IPS-11a (cell line): ENCODE results near the gene DRGX.

Source experiments
- H3K4me3 ChIP-seq: one replicate; pipeline ENCODE4 v1.5.1; 2013; ENCODE audit warnings: low read depth, low read length, control low read depth

The DRGX gene

GRCh38 chr10:49395741-49396665 is at the start of gene DRGX:
DRGX (minus strand) TSS chr10:49396089; CDS start chr10:49395440, 649 bp downstream.
- peak within 1 kb of the TSS; percentile 48 for H3K4me3 ChIP-seq

- no peak overlapping the region for H3K4me3 ChIP-seq
Observed at GRCh38 chr10:49444349-49444748, 48.5 kb upstream of the DRGX start.

- no peak overlapping the region for H3K4me3 ChIP-seq
Observed at GRCh38 chr10:49442863-49443262, 47.0 kb upstream of the DRGX start.

GRCh38 chr10:49441488-49442476 is 45.9 kb upstream of the DRGX start:
- H3K4me3 ChIP-seq: no peak overlapping the region

- no peak overlapping the region for H3K4me3 ChIP-seq
Observed at GRCh38 chr10:49435225-49435624, 39.3 kb upstream of the DRGX start.

- H3K4me3 ChIP-seq: no peak overlapping the region
Observed at GRCh38 chr10:49433069-49433468, 37.2 kb upstream of the DRGX start.

- H3K4me3 ChIP-seq: no peak overlapping the region
Observed at GRCh38 chr10:49431426-49431825, 35.5 kb upstream of the DRGX start.

GRCh38 chr10:49429458-49429857 is 33.6 kb upstream of the DRGX start:
- no peak overlapping the region for H3K4me3 ChIP-seq

- no peak overlapping the region for H3K4me3 ChIP-seq
Observed at GRCh38 chr10:49426490-49427360, 30.8 kb upstream of the DRGX start.

- H3K4me3 ChIP-seq: no peak overlapping the region
Observed at GRCh38 chr10:49419005-49419404, 23.1 kb upstream of the DRGX start.

- no peak overlapping the region for H3K4me3 ChIP-seq
Observed at GRCh38 chr10:49418328-49418727, 22.4 kb upstream of the DRGX start.

GRCh38 chr10:49418053-49418326 is 22.1 kb upstream of the DRGX start:
- H3K4me3 ChIP-seq: no peak overlapping the region

GRCh38 chr10:49417311-49418052 is 21.6 kb upstream of the DRGX start:
- no peak overlapping the region for H3K4me3 ChIP-seq

- H3K4me3 ChIP-seq: no peak overlapping the region
Observed at GRCh38 chr10:49415846-49416245, 20.0 kb upstream of the DRGX start.

GRCh38 chr10:49415109-49415508 is 19.2 kb upstream of the DRGX start:
- H3K4me3 ChIP-seq: no peak overlapping the region

GRCh38 chr10:49414496-49414895 is 18.6 kb upstream of the DRGX start:
- H3K4me3 ChIP-seq: no peak overlapping the region

GRCh38 chr10:49412571-49412970 is 16.7 kb upstream of the DRGX start:
- H3K4me3 ChIP-seq: no peak overlapping the region

GRCh38 chr10:49410365-49411074 is 14.6 kb upstream of the DRGX start:
- H3K4me3 ChIP-seq: no peak overlapping the region

GRCh38 chr10:49409755-49410154 is 13.9 kb upstream of the DRGX start:
- no peak overlapping the region for H3K4me3 ChIP-seq
